NCI-H1930 (cell line): ENCODE results near the gene SLC6A11.

ENCODE experiments used
- DNase-seq, 2 experiments: peaks; one replicate each; lab custom pipeline; 2025; lab: John Stamatoyannopoulos, UW

The SLC6A11 gene

GRCh38 chr3:10930666-10931040 lies 114.6 kb downstream of the SLC6A11 start:
- no peak for DNase-seq

GRCh38 chr3:10932596-10932995 lies 116.6 kb downstream of the SLC6A11 start:
- no peak for DNase-seq

- DNase-seq: no peak
Observed at GRCh38 chr3:10933021-10933420, 117.0 kb downstream of the SLC6A11 start.

- no peak for DNase-seq
Observed at GRCh38 chr3:10933470-10933804, 117.4 kb downstream of the SLC6A11 start.

GRCh38 chr3:10933805-10934481 lies 117.9 kb downstream of the SLC6A11 start:
- DNase-seq: no peak

GRCh38 chr3:10935028-10935427 lies 119.0 kb downstream of the SLC6A11 start:
- no peak for DNase-seq

- no peak for DNase-seq
Observed at GRCh38 chr3:10935846-10936631, 120.0 kb downstream of the SLC6A11 start.

- no peak for DNase-seq
Observed at GRCh38 chr3:10936686-10937085, 120.7 kb downstream of the SLC6A11 start.

- DNase-seq: no peak
Observed at GRCh38 chr3:10937141-10937825, 121.3 kb downstream of the SLC6A11 start.

- DNase-seq: no peak
Observed at GRCh38 chr3:10939556-10939955, 123.5 kb downstream of the SLC6A11 start.

GRCh38 chr3:10940106-10940505 lies 124.1 kb downstream of the SLC6A11 start:
- no peak for DNase-seq

- DNase-seq: no peak
Observed at GRCh38 chr3:10941972-10942371, 125.9 kb downstream of the SLC6A11 start.

GRCh38 chr3:10942690-10943205 lies 126.7 kb downstream of the SLC6A11 start:
- no peak for DNase-seq

GRCh38 chr3:10944866-10945265 lies 128.8 kb downstream of the SLC6A11 start:
- no peak for DNase-seq

GRCh38 chr3:10945683-10946287 lies 129.8 kb downstream of the SLC6A11 start:
- peak in 1 of 2 experiments; percentile 19 for DNase-seq

- no peak for DNase-seq
Observed at GRCh38 chr3:10946526-10946925, 130.5 kb downstream of the SLC6A11 start.

GRCh38 chr3:10948326-10948725 lies 132.3 kb downstream of the SLC6A11 start:
- DNase-seq: no peak

- no peak for DNase-seq
Observed at GRCh38 chr3:10949197-10949596, 133.2 kb downstream of the SLC6A11 start.

GRCh38 chr3:10950476-10951294 lies 134.7 kb downstream of the SLC6A11 start:
- DNase-seq: no peak

GRCh38 chr3:10951295-10951926 lies 135.4 kb downstream of the SLC6A11 start:
- DNase-seq: no peak

- DNase-seq: no peak
Observed at GRCh38 chr3:10952525-10952924, 136.5 kb downstream of the SLC6A11 start.
